K562 (cell line): ENCODE measurements around the gene SFXN5. TPM values are rescaled to one million over a fixed set of nuclear protein-coding genes. Genes with fewer than 3 reads are reported as not detected.

Experiments used
- ATAC-seq: fragments of 200-7000 bp; cut with Tn5 transposase; 3 replicates; pipeline ENCODE4 v1.9.1; 2020; ENCODE audit warnings: moderate library complexity
- BruUV-seq: library from RNA; stranded (reverse); fragments of 400-500 nt; replicated peaks from 2 replicates; lab custom pipeline; 2021; lab: Mats Ljungman, UMichigan
- CTCF ChIA-PET: fragments of 300-600 bp; formaldehyde crosslinking; extraction: SDS; loops from one replicate; lab custom pipeline; 2021; ENCODE audit warnings: low intra/inter-chr PET ratio; lab: Yijun Ruan, JAX
- POLR2A ChIA-PET: fragments of 300-600, 350-650 bp; sonication (Branson Sonifier 250); formaldehyde crosslinking; extraction: SDS; loops from one replicate; lab custom pipeline; 2021; ENCODE audit warnings: antibody characterized with exemption, inconsistent platforms; lab: Yijun Ruan, JAX
- DNase-seq, 4 experiments: peaks; one replicate each; pipeline versions ENCODE4 v3.0.0 to v3.0.0-alpha.2; 2011 to 2018; ENCODE audit warnings: low spot score in 3 of 4, mixed read lengths in 3 of 4; ENCODE audit errors: extremely low read depth in 1 of 4
- FAIRE-seq: peaks from 2 replicates; lab custom pipeline; 2011; peaks lifted over from hg19 to GRCh38; lab: Jason Lieb, UNC
- H2AFZ ChIP-seq: 2 replicates; pipeline ENCODE4 v1.6.0; 2011; ENCODE audit warnings: low read depth, low read length, control low read depth, inconsistent platforms
- H3K27ac ChIP-seq: fragments of 200-600 bp; 3 replicates; pipeline ENCODE4 v1.8.0; 2011; ENCODE audit warnings: low read depth, mild to moderate bottlenecking, control low read depth, inconsistent platforms, low read length, moderate library complexity, mixed read lengths; ENCODE audit errors: extremely low read depth
- H3K27me3 ChIP-seq, 2 experiments: fragments of 300-600 bp in 1 of 2; 2 replicates in 1 of 2; 3 replicates in 1 of 2; pipeline versions ENCODE4 v1.6.0 to v1.8.0; 2011; ENCODE audit warnings: inconsistent platforms in 2 of 2, low read length in 2 of 2, mild to moderate bottlenecking in 1 of 2, mixed read lengths in 1 of 2, moderate library complexity in 1 of 2; ENCODE audit not compliant: control insufficient read depth in 2 of 2, insufficient read depth in 2 of 2
- H3K36me3 ChIP-seq: fragments of 300-600 bp; 3 replicates; pipeline ENCODE4 v1.8.0; 2011; ENCODE audit warnings: mild to moderate bottlenecking, low read length, inconsistent platforms; ENCODE audit not compliant: control insufficient read depth, insufficient read depth
- H3K4me1 ChIP-seq, 2 experiments: fragments of 200-600 bp in 1 of 2; replicated peaks in 1 of 2; 2 replicates in 1 of 2; 3 replicates in 1 of 2; pipeline versions ENCODE4 v1.5.1 to v1.8.0; 2011; ENCODE audit warnings: inconsistent platforms in 2 of 2, low read length in 2 of 2, mild to moderate bottlenecking in 1 of 2, mixed read lengths in 1 of 2, moderate library complexity in 1 of 2; ENCODE audit not compliant: control insufficient read depth in 2 of 2, insufficient read depth in 2 of 2
- H3K4me2 ChIP-seq: 2 replicates; pipeline ENCODE4 v1.6.1; 2011; ENCODE audit warnings: low read length, control low read depth, inconsistent platforms, mixed read lengths; ENCODE audit not compliant: insufficient read depth
- H3K4me3 ChIP-seq: fragments of 200-600 bp; sonication (generic), shearing (Covaris generic); 2 replicates; pipeline ENCODE4 v1.5.1; 2016; ENCODE audit warnings: control low read depth, inconsistent platforms
- H3K79me2 ChIP-seq: fragments of 200-600 bp; 3 replicates; pipeline ENCODE4 v1.8.0; 2011; ENCODE audit warnings: low read length, inconsistent platforms; ENCODE audit not compliant: control insufficient read depth, insufficient read depth
- H3K9ac ChIP-seq, 2 experiments: 2 replicates each; pipeline versions ENCODE4 v1.6.0 to v1.6.1; 2011; ENCODE audit warnings: low read depth in 2 of 2, low read length in 2 of 2, control low read depth in 1 of 2, inconsistent platforms in 1 of 2, mild to moderate bottlenecking in 1 of 2, mixed read lengths in 1 of 2; ENCODE audit not compliant: insufficient read depth in 1 of 2
- H3K9me1 ChIP-seq: one replicate; pipeline ENCODE4 v1.6.0; 2011; ENCODE audit warnings: inconsistent platforms, mild to moderate bottlenecking, low read length, moderate library complexity; ENCODE audit not compliant: control insufficient read depth, insufficient read depth
- H3K9me3 ChIP-seq: replicated peaks from 2 replicates; pipeline ENCODE4 v1.5.1; 2011; ENCODE audit warnings: low read depth, low read length, inconsistent platforms; ENCODE audit not compliant: control insufficient read depth, insufficient read depth
- H4K20me1 ChIP-seq: replicated peaks from 2 replicates; pipeline ENCODE4 v1.6.1; 2011; ENCODE audit warnings: low read length, inconsistent platforms, mixed read lengths; ENCODE audit not compliant: control insufficient read depth, insufficient read depth
- ARID3B ChIP-seq: fragments of 250-450 bp; sonication (Bioruptor Pico); IDR thresholded peaks from 2 replicates; pipeline ENCODE4 v1.4.0; 2020; ENCODE audit warnings: borderline replicate concordance
- ATF1 ChIP-seq, 2 experiments: fragments of 450-650 bp in 1 of 2; IDR thresholded peaks; 2 replicates each; pipeline ENCODE4 v1.6.1; 2016; ENCODE audit warnings: missing compliant biosample characterization in 1 of 2, missing genetic modification characterization in 1 of 2
- BDP1 ChIP-seq: IDR thresholded peaks from 3 replicates; pipeline ENCODE4 v1.6.1; 2011; ENCODE audit not compliant: insufficient read length, insufficient read depth
- DMBX1 ChIP-seq: fragments of 250-450 bp; sonication (Bioruptor Pico); IDR thresholded peaks from 2 replicates; pipeline ENCODE4 v1.8.0; 2022; ENCODE audit warnings: inconsistent platforms, mild to moderate bottlenecking, moderate library complexity, borderline replicate concordance
- KLF1 ChIP-seq: fragments of 450-650 bp; IDR thresholded peaks from 2 replicates; pipeline ENCODE4 v1.6.1; 2016; ENCODE audit warnings: missing genetic modification characterization, missing compliant biosample characterization
- POLR2A ChIP-seq: fragments of 450-650 bp; conservative IDR thresholded peaks from 2 replicates; pipeline ENCODE4 v1.6.1; 2016
- POLR2AphosphoS5 ChIP-seq: IDR thresholded peaks from 2 replicates; pipeline ENCODE4 v1.6.1; 2011; ENCODE audit warnings: mild to moderate bottlenecking, low read depth, low read length, moderate library complexity; ENCODE audit not compliant: control insufficient read depth, insufficient read depth
- POLR2G ChIP-seq: fragments of 200-400 bp; formaldehyde crosslinking; IDR thresholded peaks from 2 replicates; pipeline ENCODE4 v1.6.1; 2017; ENCODE audit warnings: low read depth, mild to moderate bottlenecking, antibody characterized with exemption, low read length, moderate library complexity
- SIN3A ChIP-seq, 2 experiments: fragments of 150-350 bp in 1 of 2; IDR thresholded peaks; 2 replicates each; pipeline ENCODE4 v1.6.1; 2011 to 2016; ENCODE audit warnings: borderline replicate concordance in 2 of 2, low read depth in 2 of 2, low read length in 2 of 2, mild to moderate bottlenecking in 2 of 2, moderate library complexity in 2 of 2; ENCODE audit not compliant: control insufficient read depth in 1 of 2
- SRSF3 ChIP-seq: fragments of 200-400 bp; formaldehyde crosslinking; IDR thresholded peaks from 2 replicates; pipeline ENCODE4 v1.6.1; 2016; ENCODE audit warnings: mild to moderate bottlenecking, low read length, moderate library complexity; ENCODE audit not compliant: insufficient read depth
- TAL1 ChIP-seq: fragments of 450-650 bp; IDR thresholded peaks from 2 replicates; pipeline ENCODE4 v1.6.1; 2016; ENCODE audit warnings: mild to moderate bottlenecking
- TCFL5 ChIP-seq: fragments of 250-450 bp; sonication (Bioruptor Pico); conservative IDR thresholded peaks from 2 replicates; pipeline ENCODE4 v1.6.1; 2021; ENCODE audit warnings: mild to moderate bottlenecking, moderate library complexity, matching md5 sums
- ZNF583 ChIP-seq: fragments of 250-450 bp; sonication (Bioruptor Pico); IDR thresholded peaks from 2 replicates; pipeline ENCODE4 v1.4.0; 2020
- ZZZ3 ChIP-seq: fragments of 450-650 bp; IDR thresholded peaks from 2 replicates; pipeline ENCODE4 v1.6.1; 2016; ENCODE audit warnings: antibody characterized with exemption, mild to moderate bottlenecking, moderate library complexity
- WGBS: fragments of 100-300 bp; shearing (Covaris generic); methylation state at CpG from one replicate; pipeline ENCODE4 v1.1.6; 2016; ENCODE audit warnings: low coverage, mixed read lengths; ENCODE audit not compliant: insufficient coverage; ENCODE audit errors: missing lambda C conversion rate; 5-methylcytosine and 5-hydroxymethylcytosine counted together
- in situ Hi-C: fragments of 300-500 bp; cut with MboI; formaldehyde crosslinking; loops from 4 replicates; pipeline ENCODE4 v1.15.0; 2018; ENCODE audit warnings: inconsistent platforms, mixed read lengths
- intact Hi-C: fragments of 100-400 bp; cut with micrococcal nuclease; formaldehyde crosslinking; loops from 2 replicates; pipeline ENCODE4 v1.14.2; 2022
- polyA plus RNA-seq, 8 experiments: library from polyadenylated mRNA; depleted of rRNA in 4 of 8; stranded (reverse) in 5 of 8; unstranded in 3 of 8; fragments of >200 nt; fragmentation: Nextera tagmentation in 2 of 8; fragmentation: Illumina TruSeq in 1 of 8; extraction: Ambion mirVana in 2 of 8; extraction: Trizol in 1 of 8; gene quantifications; 2 replicates each; pipeline versions ENCODE4 v1.2.1 to v1.2.3, GENCODE V29; 2011 to 2014; ENCODE audit warnings: inconsistent platforms in 1 of 8, missing spikeins in 1 of 8
- total RNA-seq, 7 experiments: library from RNA; depleted of rRNA in 6 of 7; stranded (reverse); fragments of >200 nt in 6 of 7; fragmentation: Illumina TruSeq in 2 of 7; extraction: Trizol in 2 of 7; gene quantifications; 2 replicates each; pipeline versions ENCODE4 v1.2.1 to v1.2.3, GENCODE V29; 2011 to 2021; ENCODE audit warnings: low replicate concordance in 1 of 7

SFXN5 gene
- total and polyA plus RNA-seq, 9 of the 15 experiments (the other 6 are each of a cell fraction or from before 2014, with no cell fraction given) = 8.3 to 22.6 (median 16.0) TPM

GRCh38 chr2:72954376-72955227 is 116.9 kb downstream of the SFXN5 start:
- BruUV-seq = no TSS peak
- CTCF ChIA-PET = no interaction called here
- intact Hi-C loops = no loop called here
- H2AFZ ChIP-seq = no peak overlapping the region
- H3K36me3 ChIP-seq = no peaks in the 10 kb centered on the region
- DNase-seq (no peak), ATAC-seq (no peak; the same call in 2 of the 3 replicates), FAIRE-seq (no peak)
- peaks cover 3% of the 10 kb centered on the region; the same call in 1 of the 2 replicates for H4K20me1 ChIP-seq
- no peak overlapping the region for H3K4me3 ChIP-seq
- H3K79me2 ChIP-seq = no peaks in the 10 kb centered on the region
- no peaks in the 10 kb centered on the region for H3K27me3 ChIP-seq
- no peaks in the 10 kb centered on the region for H3K9me1 ChIP-seq
- TF ChIP-seq TAL1 (no peak), POLR2G (0 out of 2 replicates have a peak, but pooled peaks have one; percentile 18)
- POLR2A ChIA-PET = interaction anchor here (1.1 kb wide), 1 partner anchor 29 kb away, joined by 3 read pairs; no protein-coding TSS in a partner anchor
- H3K9me3 ChIP-seq = no peaks in the 10 kb centered on the region
- in situ Hi-C loops = no loop called here
- H3K9ac ChIP-seq = no peak overlapping the region
- no peak overlapping the region for H3K4me2 ChIP-seq
- WGBS = 58% methylated on average over 5 of the region's 12 CpGs
- peaks cover 0 to 8% of the 10 kb centered on the region in 2 experiments; a peak in 1 of 5 replicates for H3K4me1 ChIP-seq
- no peak overlapping the region for H3K27ac ChIP-seq

GRCh38 chr2:72953976-72954375 is 117.5 kb downstream of the SFXN5 start:
- Histone ChIP-seq H3K9ac (no peak overlapping the region), H3K79me2 (no peaks in the 10 kb centered on the region), H3K4me2 (no peak overlapping the region), H2AFZ (no peak overlapping the region), H3K9me3 (no peaks in the 10 kb centered on the region), H4K20me1 (peaks cover 3% of the 10 kb centered on the region; the same call in 1 of the 2 replicates), H3K27me3 (no peaks in the 10 kb centered on the region), H3K36me3 (no peaks in the 10 kb centered on the region), H3K4me3 (no peak overlapping the region), H3K27ac (no peak overlapping the region), H3K4me1 (peaks cover 0 to 8% of the 10 kb centered on the region in 2 experiments; a peak in 1 of 5 replicates), H3K9me1 (no peaks in the 10 kb centered on the region)
- no peak for DNase-seq
- FAIRE-seq = no peak
- BruUV-seq = no TSS peak
- CTCF ChIA-PET = no interaction called here
- in situ Hi-C loops = no loop called here
- ATAC-seq = no peak; the same call in 2 of the 3 replicates
- intact Hi-C loops = no loop called here
- WGBS = 47% methylated on average over 4 of the region's 4 CpGs
- TF ChIP-seq DMBX1 (CRISPR knock-in tag) = no peak
- TF ChIP-seq SIN3A (IDR thresholded peaks at IDR 0.05; ENCODE audit: borderline replicate concordance in 2 of 2, control insufficient read depth in 1 of 2, low read depth in 2 of 2, low read length in 2 of 2) = no peak
- TF ChIP-seq BDP1 = no peak
- TF ChIP-seq POLR2A = no peak
- no peak for TF ChIP-seq ARID3B (CRISPR knock-in tag)
- TF ChIP-seq ATF1 (CRISPR knock-in tag; IDR thresholded peaks at IDR 0.05) = no peak
- TF ChIP-seq ATF1 (tag; IDR thresholded peaks at IDR 0.05) = no peak
- TF ChIP-seq ZZZ3 = no peak
- no peak for TF ChIP-seq KLF1 (tag)
- no peak for TF ChIP-seq SRSF3
- no peak for TF ChIP-seq POLR2AphosphoS5
- TF ChIP-seq TCFL5 (CRISPR knock-in tag) = no peak
- TF ChIP-seq ZNF583 (CRISPR knock-in tag) = no peak
- POLR2A ChIA-PET = no interaction called here
